Measurements from ENCODE around the gene RNF7.
"Not testable (repeated sequence)": the region's sequence is repeated elsewhere in the genome, so short reads cannot be mapped to it uniquely, and the experiment has no call there.

Gene RNF7

DNA sequence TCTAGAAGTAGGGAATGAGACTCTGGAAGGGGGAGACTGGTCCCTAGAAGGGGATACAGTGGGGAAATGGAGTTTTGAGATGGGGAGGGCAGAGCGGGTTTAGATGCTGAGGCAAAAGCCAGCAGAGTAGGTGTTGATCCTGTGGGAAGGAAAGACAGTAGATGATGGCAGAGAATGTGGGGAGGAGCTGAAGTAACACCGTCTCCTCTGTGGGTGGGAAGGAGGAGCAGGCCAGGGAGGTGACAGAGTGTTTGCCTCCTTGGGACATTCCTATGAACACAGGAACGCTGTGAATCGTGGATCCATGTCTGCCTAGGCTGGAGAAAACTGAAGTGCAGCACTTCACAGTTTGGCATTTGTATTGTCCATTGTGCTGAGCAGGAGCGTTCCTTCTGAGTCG, 45.5 kb downstream of the RNF7 start:
- DNase-seq: no peak

DNA sequence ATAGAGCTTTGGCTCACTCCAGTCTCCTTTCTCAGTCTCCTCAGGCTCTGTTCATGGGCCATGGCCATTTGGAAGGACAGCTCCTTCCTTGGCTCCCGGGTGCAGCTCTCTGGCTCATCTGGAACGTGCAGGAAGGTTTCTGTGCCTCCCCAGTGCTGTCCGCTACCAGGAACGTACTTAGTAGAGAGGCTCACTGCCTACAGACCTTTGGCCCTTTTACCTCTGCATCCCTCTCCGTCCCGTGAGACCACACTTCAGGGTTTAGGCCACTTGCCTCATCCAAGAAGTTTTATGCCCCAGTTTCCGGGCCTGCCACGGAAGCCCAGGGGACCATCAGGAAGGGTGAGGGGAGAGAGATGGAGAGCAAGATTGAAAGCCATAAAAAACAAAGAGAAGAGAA, 46.0 kb downstream of the RNF7 start:
- no peak for DNase-seq

DNA sequence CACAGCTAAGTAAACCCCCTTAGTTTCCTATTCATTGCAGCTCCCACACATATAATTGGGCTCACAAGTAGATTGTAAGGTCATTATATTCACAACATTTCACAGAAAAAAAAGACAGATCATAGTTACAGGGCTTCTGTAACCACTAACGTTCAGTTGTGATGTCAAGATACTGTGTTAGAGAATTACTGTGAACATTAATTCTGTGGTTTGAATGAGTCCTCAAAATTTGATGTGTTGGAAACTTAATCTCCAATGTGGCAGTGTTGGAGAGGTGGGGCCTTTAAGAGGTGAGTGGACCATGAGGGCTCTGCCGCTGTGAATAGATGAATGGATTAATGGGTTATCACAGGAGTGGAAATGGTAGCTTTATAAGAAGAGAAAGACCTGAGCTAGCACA, 46.4 kb downstream of the RNF7 start:
- no peak for DNase-seq

GRCh38 chr3:141788149-141788548, 50.1 kb downstream of the RNF7 start:
- no peak for DNase-seq

DNA sequence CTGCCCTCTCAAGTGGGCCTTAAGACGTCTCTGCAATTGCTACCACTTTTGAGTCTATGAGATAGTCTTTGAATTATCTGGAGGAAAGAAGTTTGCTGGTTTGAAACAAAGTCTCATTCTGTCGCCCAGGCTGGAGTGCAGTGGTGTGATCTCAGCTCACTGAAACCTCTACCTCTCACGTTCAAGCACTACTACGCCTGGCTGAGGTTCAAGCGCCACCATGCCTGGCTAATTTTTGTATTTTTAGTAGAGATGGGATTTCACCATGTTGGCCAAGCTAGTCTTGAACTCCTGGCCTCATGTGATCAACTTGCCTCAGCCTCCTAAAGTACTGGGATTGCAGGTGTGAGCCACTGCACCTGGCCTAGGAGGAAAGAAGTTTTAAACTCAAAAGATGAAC, 50.7 kb downstream of the RNF7 start:
- DNase-seq: not testable (repeated sequence)

DNA sequence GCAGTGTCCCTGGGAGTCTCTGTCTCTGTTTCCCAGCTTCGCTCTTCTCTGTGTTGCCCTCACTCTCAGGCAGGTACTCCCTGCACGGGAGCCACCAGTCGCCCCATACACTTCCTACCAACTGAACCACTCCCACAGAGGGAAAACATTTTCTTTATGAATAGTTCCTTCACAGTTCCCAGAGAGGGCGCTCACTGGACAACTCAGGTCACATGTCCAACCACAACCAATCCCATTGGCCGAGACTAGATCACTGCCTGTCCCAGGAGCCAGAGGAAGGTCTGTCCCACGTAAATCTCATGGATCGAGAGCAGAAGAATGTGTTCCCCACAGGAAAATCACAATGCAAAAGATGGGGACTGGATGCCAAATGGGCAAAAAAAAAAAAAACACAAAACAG, 51.2 kb downstream of the RNF7 start:
- DNase-seq: no peak

GRCh38 chr3:141790171-141790570, 52.1 kb downstream of the RNF7 start:
- DNase-seq: no peak

DNA sequence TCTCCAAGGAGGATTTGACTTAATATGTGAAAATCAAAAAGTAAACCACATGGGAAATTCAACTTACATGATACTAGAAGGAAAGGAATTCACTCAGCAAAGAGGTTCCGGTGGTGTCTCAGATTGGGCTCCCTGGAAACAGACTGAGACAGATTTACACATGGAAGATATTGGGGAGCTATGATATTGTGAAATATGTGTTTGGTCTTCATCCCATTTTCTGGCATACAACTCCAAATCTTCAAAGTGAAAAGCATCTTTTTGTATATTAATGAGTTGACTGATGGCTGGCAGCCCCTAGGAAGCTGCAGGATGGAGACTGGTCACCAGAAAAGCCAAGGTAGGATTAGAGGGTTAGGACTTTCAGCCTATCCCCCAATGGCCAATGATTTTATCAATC, 54.4 kb downstream of the RNF7 start:
- no peak for DNase-seq

DNA sequence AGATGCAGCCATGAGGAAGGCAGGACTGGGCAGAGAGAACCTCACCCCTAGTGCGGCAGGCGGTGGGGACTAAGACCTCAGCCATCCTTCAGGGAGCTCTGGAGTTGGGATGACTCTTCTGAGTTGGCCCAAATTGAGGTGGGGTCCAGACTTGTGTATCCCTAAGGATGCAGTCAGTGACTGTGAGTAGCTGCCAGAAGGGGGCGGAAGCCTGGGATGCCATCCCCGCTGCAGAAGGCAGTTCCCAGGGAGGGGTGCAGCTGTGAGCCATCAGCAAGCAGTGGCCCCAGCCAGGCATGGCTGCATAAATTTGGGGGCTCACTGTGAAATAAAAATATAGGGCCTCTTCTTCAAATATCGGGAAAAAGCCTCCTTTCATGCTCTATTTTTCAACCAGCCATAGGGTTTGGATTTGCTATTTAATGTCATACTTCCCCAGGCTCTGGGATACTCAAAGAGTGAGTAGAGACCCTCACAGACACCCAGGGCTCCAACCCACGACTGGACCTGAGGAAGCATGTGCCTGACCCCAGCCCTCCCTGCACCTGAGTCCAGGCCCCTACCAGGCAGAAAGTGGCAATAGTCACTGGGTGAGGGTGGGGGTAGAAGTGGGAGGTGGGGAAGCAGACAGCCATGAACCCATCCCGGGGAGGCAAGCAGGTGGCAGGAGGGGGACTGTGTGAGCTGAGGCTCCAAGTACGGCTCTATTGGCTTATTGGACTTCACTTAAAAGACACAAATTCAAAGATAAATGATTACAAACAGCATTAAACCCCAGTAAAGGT, 55.6 kb downstream of the RNF7 start:
- DNase-seq: no peak

GRCh38 chr3:141795276-141795675, 57.2 kb downstream of the RNF7 start:
- DNase-seq: peak; percentile 14 to 19

- no peak for DNase-seq
Observed at GRCh38 chr3:141795741-141796080, 57.6 kb downstream of the RNF7 start.

DNA sequence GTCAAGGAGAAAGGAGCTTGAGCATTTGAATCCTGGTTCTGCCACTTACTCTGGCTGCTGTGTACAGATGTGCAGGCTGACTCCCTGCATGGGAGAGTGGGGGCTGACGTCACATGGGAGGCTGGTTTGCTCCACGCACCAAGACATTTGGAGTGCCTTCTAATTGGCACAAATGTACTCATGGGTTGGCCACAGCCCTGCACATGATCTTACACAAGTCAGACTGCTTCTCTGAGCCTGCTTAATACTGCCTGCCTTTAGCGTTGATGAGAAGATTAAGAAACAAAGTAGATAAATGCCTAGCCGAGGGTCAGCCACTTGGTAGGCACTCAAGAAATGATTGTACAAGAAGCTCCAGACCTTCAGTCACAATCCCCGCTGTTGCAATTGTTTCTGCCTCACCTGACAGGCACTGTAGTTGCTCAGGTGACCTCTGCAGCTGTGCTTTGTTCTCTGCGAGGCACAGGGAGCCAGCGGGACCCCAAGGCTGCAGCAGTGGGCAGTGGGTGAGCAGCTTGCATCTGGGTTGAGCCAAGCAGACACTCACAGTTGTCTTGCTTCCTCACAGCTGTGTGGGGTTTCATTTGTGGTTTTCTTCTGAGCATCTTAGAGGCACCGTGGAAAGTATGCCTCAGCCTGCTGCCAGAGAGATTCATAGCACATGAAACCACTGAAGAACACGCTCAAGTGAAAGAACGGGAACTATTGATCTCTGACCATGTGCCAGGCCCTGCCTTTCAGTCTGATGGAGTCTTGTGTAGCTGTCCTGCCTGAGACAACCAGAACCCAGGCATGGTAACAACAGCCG, 58.2 kb downstream of the RNF7 start:
- peak; percentile 74 to 82 for DNase-seq
